GM12878 (cell line): ENCODE results near the gene CCDC51. TPM values are rescaled to one million over a fixed set of nuclear protein-coding genes. Genes with fewer than 3 reads are reported as not detected.

ENCODE experiments used
- ATAC-seq: fragments of 200-7000 bp; cut with Tn5 transposase; 3 replicates; pipeline ENCODE4 v1.9.1; 2020; ENCODE audit warnings: mild to moderate bottlenecking, moderate library complexity
- BruUV-seq: library from RNA; stranded (reverse); fragments of 400-500 nt; replicated peaks from 2 replicates; lab custom pipeline; 2021; lab: Mats Ljungman, UMichigan
- CTCF ChIA-PET: fragments of 300-600 bp; sonication (Branson Sonifier 250); formaldehyde crosslinking; extraction: SDS; loops from one replicate; lab custom pipeline; 2021; ENCODE audit warnings: inconsistent platforms; lab: Yijun Ruan, JAX
- POLR2A ChIA-PET: fragments of 350-600 bp; formaldehyde crosslinking; extraction: SDS; loops from one replicate; lab custom pipeline; 2021; ENCODE audit warnings: inconsistent platforms; lab: Charles Lee
- RAD21 ChIA-PET: fragments of 300-600 bp; sonication (Branson Sonifier 250); formaldehyde crosslinking; loops from one replicate; lab custom pipeline; 2023; ENCODE audit warnings: antibody characterized with exemption; ENCODE audit not compliant: unreplicated experiment; lab: Charles Lee
- SMC1A ChIA-PET: fragments of 300-600 bp; sonication (Branson Sonifier 250); formaldehyde crosslinking; loops from one replicate; lab custom pipeline; 2023; ENCODE audit not compliant: unreplicated experiment, uncharacterized antibody; lab: Charles Lee
- DNase-seq: peaks from one replicate; pipeline ENCODE4 v3.0.0-alpha.2; 2011; ENCODE audit warnings: low read depth, low spot score
- FAIRE-seq: peaks from 3 replicates; lab custom pipeline; 2011; peaks lifted over from hg19 to GRCh38; lab: Jason Lieb, UNC
- H2AFZ ChIP-seq: 2 replicates; pipeline ENCODE4 v1.6.0; 2011; ENCODE audit warnings: low read depth, low read length, control low read depth; ENCODE audit not compliant: control insufficient read depth
- H3K27ac ChIP-seq: 2 replicates; pipeline ENCODE4 v1.5.1; 2011; ENCODE audit warnings: control low read depth; ENCODE audit not compliant: control insufficient read depth, insufficient read depth
- H3K27me3 ChIP-seq, 2 experiments: replicated peaks in 1 of 2; 2 replicates each; pipeline versions ENCODE4 v1.6.0 to v1.6.1; 2011; ENCODE audit warnings: low read length in 1 of 2; ENCODE audit not compliant: control insufficient read depth in 2 of 2, insufficient read depth in 2 of 2
- H3K36me3 ChIP-seq, 2 experiments: 2 replicates each; pipeline ENCODE4 v1.5.1; 2011; ENCODE audit warnings: low read length in 1 of 2; ENCODE audit not compliant: control insufficient read depth in 2 of 2, insufficient read depth in 2 of 2
- H3K4me1 ChIP-seq: 2 replicates; pipeline ENCODE4 v1.6.1; 2011; ENCODE audit warnings: mild to moderate bottlenecking, low read length, moderate library complexity, mixed read lengths; ENCODE audit not compliant: control insufficient read depth, insufficient read depth
- H3K4me2 ChIP-seq: 2 replicates; pipeline ENCODE4 v1.6.0; 2011; ENCODE audit warnings: control low read depth; ENCODE audit not compliant: control insufficient read depth, insufficient read depth
- H3K4me3 ChIP-seq: fragments of 200-600 bp; sonication (generic); 2 replicates; pipeline ENCODE4 v1.5.1; 2016
- H3K79me2 ChIP-seq: 2 replicates; pipeline ENCODE4 v1.6.0; 2011; ENCODE audit warnings: low read length; ENCODE audit not compliant: control insufficient read depth, insufficient read depth
- H3K9ac ChIP-seq: 2 replicates; pipeline ENCODE4 v1.8.0; 2011; ENCODE audit warnings: low read length, control low read depth, mixed read lengths; ENCODE audit not compliant: control insufficient read depth, insufficient read depth
- H3K9me3 ChIP-seq: replicated peaks from 3 replicates; pipeline ENCODE4 v1.5.1; 2011; ENCODE audit warnings: mild to moderate bottlenecking, low read length; ENCODE audit not compliant: control insufficient read depth, insufficient read depth
- H4K20me1 ChIP-seq: 2 replicates; pipeline ENCODE4 v1.6.0; 2011; ENCODE audit not compliant: control insufficient read depth, insufficient read depth
- CBX5 ChIP-seq: sonication (generic); IDR thresholded peaks from 2 replicates; pipeline ENCODE4 v1.6.1; 2016; ENCODE audit warnings: low read depth, moderate library complexity, mild to moderate bottlenecking, inconsistent platforms
- CHD1 ChIP-seq: IDR thresholded peaks from 2 replicates; pipeline ENCODE4 v1.6.1; 2012; ENCODE audit warnings: low read depth, low read length, improper control_type of control experiment
- CHD2 ChIP-seq: IDR thresholded peaks from 2 replicates; pipeline ENCODE4 v1.6.1; 2011; ENCODE audit warnings: low read depth, low read length, improper control_type of control experiment, borderline replicate concordance
- EP300 ChIP-seq, 2 experiments: fragments of 150-350 bp in 1 of 2; IDR thresholded peaks; 2 replicates each; pipeline ENCODE4 v1.6.1; 2011 to 2012; ENCODE audit warnings: low read depth in 2 of 2, low read length in 2 of 2, borderline replicate concordance in 1 of 2, improper control_type of control experiment in 1 of 2, inconsistent platforms in 1 of 2; ENCODE audit not compliant: control insufficient read depth in 1 of 2
- GATAD2B ChIP-seq: fragments of 450-650 bp; conservative IDR thresholded peaks from 2 replicates; pipeline ENCODE4 v1.6.1; 2017; ENCODE audit warnings: low read depth, mild to moderate bottlenecking, moderate library complexity
- HCFC1 ChIP-seq: fragments of 150-350 bp; IDR thresholded peaks from 2 replicates; pipeline ENCODE4 v1.6.1; 2014; ENCODE audit warnings: low read length
- IKZF2 ChIP-seq, 2 experiments: fragments of 450-650 bp; IDR thresholded peaks; 2 replicates each; pipeline ENCODE4 v1.6.1; 2017; ENCODE audit warnings: mild to moderate bottlenecking in 2 of 2, moderate library complexity in 2 of 2
- KDM1A ChIP-seq: fragments of 200-600 bp; sonication (generic); IDR thresholded peaks from 2 replicates; pipeline ENCODE4 v1.6.1; 2016; ENCODE audit warnings: borderline replicate concordance
- LARP7 ChIP-seq: fragments of 450-650 bp; IDR thresholded peaks from 2 replicates; pipeline ENCODE4 v1.6.1; 2017; ENCODE audit warnings: mild to moderate bottlenecking
- PAX5 ChIP-seq: IDR thresholded peaks from 2 replicates; pipeline ENCODE4 v1.6.1; 2011; ENCODE audit warnings: low read depth, low read length, borderline replicate concordance
- PBX3 ChIP-seq: IDR thresholded peaks from 2 replicates; pipeline ENCODE4 v1.6.1; 2011; ENCODE audit warnings: mild to moderate bottlenecking, low read depth, low read length, moderate library complexity; ENCODE audit not compliant: insufficient replicate concordance
- POU2F2 ChIP-seq: IDR thresholded peaks from 3 replicates; pipeline ENCODE4 v1.6.1; 2011; ENCODE audit warnings: low read depth, mild to moderate bottlenecking, low read length, borderline replicate concordance
- SMAD1 ChIP-seq: fragments of 450-650 bp; IDR thresholded peaks from 2 replicates; pipeline ENCODE4 v1.6.1; 2018; ENCODE audit warnings: mild to moderate bottlenecking, low read depth; ENCODE audit not compliant: partially characterized antibody
- SREBF2 ChIP-seq: IDR thresholded peaks from 2 replicates; pipeline ENCODE4 v1.6.1; 2012; ENCODE audit warnings: mild to moderate bottlenecking, low read length
- TARDBP ChIP-seq: IDR thresholded peaks from 2 replicates; pipeline ENCODE4 v1.6.1; 2016; ENCODE audit warnings: borderline replicate concordance
- USF2 ChIP-seq: IDR thresholded peaks from 2 replicates; pipeline ENCODE4 v1.6.1; 2011; ENCODE audit warnings: low read depth, low read length, improper control_type of control experiment, borderline replicate concordance
- ZNF622 ChIP-seq: fragments of 450-650 bp; IDR thresholded peaks from 2 replicates; pipeline ENCODE4 v1.6.1; 2017; ENCODE audit warnings: mild to moderate bottlenecking, inconsistent platforms
- WGBS: methylation state at CpG from one replicate; pipeline ENCODE4 v1.1.6; 2016; ENCODE audit warnings: low lambda C conversion rate; ENCODE audit not compliant: insufficient replicate concordance, insufficient coverage; ENCODE audit errors: missing lambda C conversion rate; 5-methylcytosine and 5-hydroxymethylcytosine counted together
- in situ Hi-C: fragments of 300-500 bp; cut with MboI; formaldehyde crosslinking; loops from 9 replicates; pipeline ENCODE4 v1.14.3; 2018; ENCODE audit warnings: mixed read lengths
- intact Hi-C: fragments of 100-400 bp; cut with micrococcal nuclease; formaldehyde crosslinking; loops from one replicate; pipeline ENCODE4 v1.14.2; 2022; ENCODE audit not compliant: unreplicated experiment
- polyA plus RNA-seq, 11 experiments: library from polyadenylated mRNA; depleted of rRNA in 4 of 11; unstranded in 6 of 11; stranded (reverse) in 5 of 11; fragments of >200 nt; fragmentation: Nextera tagmentation in 4 of 11; fragmentation: Illumina TruSeq in 1 of 11; extraction: Ambion mirVana in 4 of 11; extraction: Trizol in 1 of 11; gene quantifications; 1 replicate in 1 of 11; 2 replicates in 10 of 11; pipeline versions ENCODE4 v1.2.1 to v1.2.3, GENCODE V29; 2011 to 2016; ENCODE audit warnings: inconsistent platforms in 2 of 11, missing spikeins in 2 of 11, low read depth in 1 of 11
- total RNA-seq, 4 experiments: library from RNA; depleted of rRNA in 3 of 4; stranded (reverse); fragments of >200 nt in 3 of 4; fragmentation: Illumina TruSeq in 1 of 4; extraction: Trizol in 1 of 4; gene quantifications; 2 replicates each; pipeline versions ENCODE4 v1.2.1 to v1.2.3, GENCODE V29; 2013 to 2021

The CCDC51 gene
- total and polyA plus RNA-seq, 10 of the 15 experiments (the other 5 are each of a cell fraction or from before 2014, with no cell fraction given), result 10.6 to 54.9 (median 28.5) TPM

- BruUV-seq, result no TSS peak
- ChIA-PET CTCF (interaction anchor here (0.6 to 2.9 kb wide), 6 partner anchors 13 to 551 kb away, joined by 3 to 29 read pairs (median 3); partner anchors contain the start of gene CCDC51), SMC1A (interaction anchor here (1.2 kb wide), 1 partner anchor 23 kb away, joined by 4 read pairs; no protein-coding TSS in a partner anchor), POLR2A (no interaction called here), RAD21 (interaction anchor here (0.7 to 1.7 kb wide), 2 partner anchors 13 to 22 kb away, joined by 3 to 9 read pairs; no protein-coding TSS in a partner anchor)
- H3K4me3 ChIP-seq, result no peak overlapping the region
- H3K9ac ChIP-seq, result no peak overlapping the region
- H3K4me1 ChIP-seq, result peaks cover 12% of the 10 kb centered on the region
- ATAC-seq, result no peak
- TF ChIP-seq CBX5 (no peak), TARDBP (no peak), ZNF622 (no peak), POU2F2 (no peak), KDM1A (no peak), CHD1 (no peak), PBX3 (no peak), PAX5 (no peak), LARP7 (no peak), HCFC1 (no peak), EP300 (IDR thresholded peaks at IDR 0.05; ENCODE audit: borderline replicate concordance in 1 of 2, control insufficient read depth in 1 of 2, low read depth in 2 of 2, low read length in 2 of 2) (no peak), SMAD1 (no peak), IKZF2 (IDR thresholded peaks at IDR 0.05) (no peak), GATAD2B (no peak), CHD2 (no peak), SREBF2 (no peak), USF2 (no peak)
- H3K27ac ChIP-seq, result no peak overlapping the region
- DNase-seq, result no peak
- intact Hi-C loops (no loop called here), in situ Hi-C loops (no loop called here)
- no peaks in the 10 kb centered on the region for H3K79me2 ChIP-seq
- H3K27me3 ChIP-seq, result no peaks in the 10 kb centered on the region
- no peaks in the 10 kb centered on the region for H3K36me3 ChIP-seq
- FAIRE-seq, result no peak
- H3K9me3 ChIP-seq, result no peaks in the 10 kb centered on the region
- 63% methylated on average over 25 of the region's 25 CpGs for WGBS
- H2AFZ ChIP-seq, result no peak overlapping the region
- H4K20me1 ChIP-seq, result no peaks in the 10 kb centered on the region
- H3K4me2 ChIP-seq, result no peak overlapping the region
Measured at GRCh38 chr3:48423241-48423882, 16.6 kb downstream of the CCDC51 start.
